ENCODE data around the gene MARS1.
"Not testable (repeated sequence)": the region's sequence is repeated elsewhere in the genome, so short reads cannot be mapped to it uniquely, and the experiment has no call there.

MARS1 gene

DNA sequence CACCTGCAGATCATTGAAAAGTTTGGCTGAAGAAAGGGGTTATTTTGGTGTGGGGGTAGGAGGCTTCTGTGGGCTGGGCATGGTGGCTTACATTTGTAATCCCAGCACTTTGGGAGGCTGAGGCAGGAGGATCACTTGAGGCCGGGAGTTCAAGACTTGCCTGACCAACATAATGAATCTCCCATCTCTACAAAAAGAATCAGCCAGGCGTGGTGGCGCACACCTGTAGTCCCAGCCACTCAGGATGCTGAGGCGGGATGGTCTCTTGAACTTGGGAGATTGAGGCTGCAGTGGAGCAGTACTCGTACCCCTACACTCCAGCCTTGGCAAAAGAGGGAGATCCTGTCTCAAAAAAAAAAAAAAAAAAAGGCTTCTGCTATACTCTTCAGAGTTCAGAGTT is 25.4 kb downstream of the MARS1 start:
- no peak for DNase-seq (ENCODE audit: low read depth)
- TF ChIP-seq, protein P1, sequence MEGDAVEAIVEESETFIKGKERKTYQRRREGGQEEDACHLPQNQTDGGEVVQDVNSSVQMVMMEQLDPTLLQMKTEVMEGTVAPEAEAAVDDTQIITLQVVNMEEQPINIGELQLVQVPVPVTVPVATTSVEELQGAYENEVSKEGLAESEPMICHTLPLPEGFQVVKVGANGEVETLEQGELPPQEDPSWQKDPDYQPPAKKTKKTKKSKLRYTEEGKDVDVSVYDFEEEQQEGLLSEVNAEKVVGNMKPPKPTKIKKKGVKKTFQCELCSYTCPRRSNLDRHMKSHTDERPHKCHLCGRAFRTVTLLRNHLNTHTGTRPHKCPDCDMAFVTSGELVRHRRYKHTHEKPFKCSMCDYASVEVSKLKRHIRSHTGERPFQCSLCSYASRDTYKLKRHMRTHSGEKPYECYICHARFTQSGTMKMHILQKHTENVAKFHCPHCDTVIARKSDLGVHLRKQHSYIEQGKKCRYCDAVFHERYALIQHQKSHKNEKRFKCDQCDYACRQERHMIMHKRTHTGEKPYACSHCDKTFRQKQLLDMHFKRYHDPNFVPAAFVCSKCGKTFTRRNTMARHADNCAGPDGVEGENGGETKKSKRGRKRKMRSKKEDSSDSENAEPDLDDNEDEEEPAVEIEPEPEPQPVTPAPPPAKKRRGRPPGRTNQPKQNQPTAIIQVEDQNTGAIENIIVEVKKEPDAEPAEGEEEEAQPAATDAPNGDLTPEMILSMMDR (conservative IDR thresholded peaks at IDR 0.05; ENCODE audit: control insufficient read depth, insufficient read depth, low read depth, low read length): no peak
- no peak overlapping the region for H3K4me3 ChIP-seq (ENCODE audit: control insufficient read depth, low read depth, low read length)

DNA sequence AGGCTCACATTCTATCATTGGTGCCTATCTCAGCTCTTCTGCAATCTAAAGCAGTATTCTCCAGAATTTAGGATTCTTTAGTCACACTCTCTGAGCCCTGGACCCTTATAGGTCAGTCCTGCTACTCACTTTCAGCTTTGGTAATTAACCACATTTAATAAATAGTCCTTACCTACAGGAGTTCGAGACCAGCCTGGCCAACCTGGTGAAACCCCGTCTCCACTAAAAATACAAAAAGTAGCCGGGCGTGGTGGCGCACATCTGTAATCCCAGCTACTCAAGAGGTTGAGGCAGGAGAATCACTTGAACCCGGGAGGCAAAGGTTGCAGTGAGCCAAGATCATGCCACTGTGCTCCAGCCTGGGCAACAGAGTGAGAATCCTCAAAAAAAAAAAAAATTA is 25.8 kb downstream of the MARS1 start:
- not testable (repeated sequence) for H3K4me3 ChIP-seq (ENCODE audit: control insufficient read depth, low read depth, low read length); DNase-seq (ENCODE audit: low read depth)

DNA sequence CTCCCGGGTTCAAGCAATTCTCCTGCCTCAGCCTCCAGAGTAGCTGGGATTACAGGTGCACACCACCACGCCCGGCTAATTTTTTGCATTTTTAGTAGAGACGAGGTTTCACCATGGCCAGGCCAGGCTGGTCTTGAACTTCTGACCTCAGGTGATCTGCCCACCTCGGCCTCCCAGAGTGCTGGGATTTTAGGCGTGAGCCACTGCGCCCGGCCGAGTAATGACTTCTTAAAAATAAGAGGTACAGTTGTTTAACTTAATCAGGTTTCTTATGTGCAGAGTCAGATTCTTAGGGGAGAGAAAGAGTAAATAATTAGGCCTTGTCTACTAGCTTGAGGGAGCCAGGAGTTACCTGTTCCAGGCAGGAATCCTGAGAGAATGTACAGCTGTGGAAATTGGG is 26.4 kb downstream of the MARS1 start:
- DNase-seq (ENCODE audit: low read depth); H3K4me3 ChIP-seq (ENCODE audit: control insufficient read depth, low read depth, low read length): not testable (repeated sequence)

DNA sequence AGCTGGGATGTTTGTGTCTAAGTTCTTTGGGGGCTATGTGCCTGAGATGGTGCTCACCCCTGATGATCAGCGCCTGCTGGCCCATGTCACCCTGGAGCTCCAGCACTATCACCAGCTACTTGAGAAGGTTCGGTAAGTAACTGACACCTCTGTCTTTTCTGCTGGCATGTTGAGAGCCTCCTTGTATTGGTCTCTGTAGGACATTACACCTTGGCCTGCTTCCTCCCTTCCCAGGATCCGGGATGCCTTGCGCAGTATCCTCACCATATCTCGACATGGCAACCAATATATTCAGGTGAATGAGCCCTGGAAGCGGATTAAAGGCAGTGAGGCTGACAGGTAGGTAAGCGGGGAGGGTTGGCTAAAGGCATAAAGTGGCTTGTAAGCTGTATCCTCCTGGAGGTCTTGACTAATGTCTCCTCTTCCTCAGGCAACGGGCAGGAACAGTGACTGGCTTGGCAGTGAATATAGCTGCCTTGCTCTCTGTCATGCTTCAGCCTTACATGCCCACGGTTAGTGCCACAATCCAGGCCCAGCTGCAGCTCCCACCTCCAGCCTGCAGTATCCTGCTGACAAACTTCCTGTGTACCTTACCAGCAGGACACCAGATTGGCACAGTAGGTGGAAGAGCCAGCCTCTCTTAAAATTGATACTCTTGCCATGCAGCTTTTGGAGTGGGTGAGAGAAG is 27.0 kb downstream of the MARS1 start:
- TF ChIP-seq, protein P1 (conservative IDR thresholded peaks at IDR 0.05; ENCODE audit: control insufficient read depth, insufficient read depth, low read depth, low read length): no peak
- H3K4me3 ChIP-seq (ENCODE audit: control insufficient read depth, low read depth, low read length): no peak overlapping the region
- no peak for DNase-seq (ENCODE audit: low read depth)

DNA sequence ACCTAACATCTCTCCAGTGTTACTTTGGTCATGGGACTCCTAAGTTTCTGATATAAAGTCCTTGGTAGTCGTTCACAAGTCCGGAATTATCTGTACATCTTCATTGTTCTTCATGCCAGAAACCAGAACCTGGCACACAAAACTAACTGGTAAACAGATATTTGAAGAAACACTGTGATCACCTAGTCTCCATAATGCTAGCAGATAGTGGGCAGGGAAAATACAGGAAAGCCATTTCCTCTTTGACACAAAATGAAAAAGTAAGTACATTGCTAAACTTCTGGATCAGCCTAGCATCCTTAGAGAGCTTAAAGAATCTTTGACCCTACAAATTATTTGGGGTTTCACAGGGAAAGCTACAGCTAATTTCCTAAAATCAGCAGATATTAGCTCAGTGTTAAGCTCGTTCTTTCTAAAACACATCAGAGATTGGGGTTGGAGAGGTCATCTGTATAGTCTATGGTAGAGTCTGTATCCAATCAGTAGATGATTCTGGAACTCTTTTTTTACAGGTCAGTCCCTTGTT is 27.6 kb downstream of the MARS1 start:
- no peak for DNase-seq (ENCODE audit: low read depth)
- TF ChIP-seq, protein P1 (conservative IDR thresholded peaks at IDR 0.05; ENCODE audit: control insufficient read depth, insufficient read depth, low read depth, low read length): no peak
- no peak overlapping the region for H3K4me3 ChIP-seq (ENCODE audit: control insufficient read depth, low read depth, low read length)

DNA sequence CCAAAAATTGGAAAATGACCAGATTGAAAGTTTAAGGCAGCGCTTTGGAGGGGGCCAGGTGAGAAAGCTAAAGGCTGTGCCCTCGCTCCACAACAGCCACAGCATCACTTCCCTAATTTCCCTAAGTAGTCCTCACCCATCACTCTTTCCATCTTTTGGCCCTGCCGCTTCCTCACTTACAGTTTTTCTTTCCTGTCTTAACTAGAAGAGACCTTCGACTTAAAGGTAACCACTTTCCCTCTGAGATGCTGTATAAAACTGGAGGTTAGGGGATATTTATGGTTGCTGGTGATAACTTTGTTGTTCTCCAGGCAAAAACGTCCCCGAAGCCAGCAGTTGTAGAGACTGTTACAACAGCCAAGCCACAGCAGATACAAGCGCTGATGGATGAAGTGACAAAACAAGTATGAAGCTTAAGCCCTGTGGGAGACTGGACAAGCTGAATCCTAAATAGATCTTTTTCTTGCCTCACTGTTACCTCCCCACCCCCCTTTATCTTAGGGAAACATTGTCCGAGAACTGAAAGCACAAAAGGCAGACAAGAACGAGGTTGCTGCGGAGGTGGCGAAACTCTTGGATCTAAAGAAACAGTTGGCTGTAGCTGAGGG is 28.2 kb downstream of the MARS1 start:
- no peak for DNase-seq (ENCODE audit: low read depth)
- TF ChIP-seq, protein P1 (conservative IDR thresholded peaks at IDR 0.05; ENCODE audit: control insufficient read depth, insufficient read depth, low read depth, low read length): no peak
- H3K4me3 ChIP-seq (ENCODE audit: control insufficient read depth, low read depth, low read length): no peak overlapping the region

DNA sequence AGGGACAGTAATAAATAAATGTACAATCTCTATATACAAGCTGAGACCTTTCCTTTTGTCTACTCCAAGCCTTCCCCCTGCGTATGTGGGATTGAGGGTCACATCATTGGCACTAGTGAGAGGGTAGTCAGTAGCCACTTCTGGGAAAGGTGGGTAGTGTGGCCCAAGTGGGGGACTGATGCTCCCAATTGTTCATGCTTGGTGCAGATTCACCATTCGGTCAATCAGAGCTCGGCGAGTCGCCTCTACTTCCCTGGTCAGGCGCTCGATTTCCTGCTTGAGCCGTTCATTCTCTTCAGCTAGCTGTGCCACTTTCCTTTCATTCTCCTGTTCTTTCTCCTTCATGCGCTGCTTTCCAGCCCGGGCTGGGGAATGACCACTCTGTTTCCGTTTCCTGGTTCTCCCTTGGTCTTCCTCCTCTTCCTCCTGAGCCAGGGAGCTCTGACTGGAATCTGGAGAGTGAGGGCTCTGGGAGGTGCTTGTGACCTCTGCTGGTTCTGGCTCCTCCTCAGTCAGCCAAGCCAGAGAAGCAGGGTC is 28.8 kb downstream of the MARS1 start:
- no peak overlapping the region for H3K4me3 ChIP-seq (ENCODE audit: control insufficient read depth, low read depth, low read length)
- TF ChIP-seq, protein P1 (conservative IDR thresholded peaks at IDR 0.05; ENCODE audit: control insufficient read depth, insufficient read depth, low read depth, low read length): no peak
- DNase-seq (ENCODE audit: low read depth): no peak
